Smooth muscle cell (in vitro differentiated cells): ENCODE data around the gene LGALS7. TPM values are rescaled to one million over a fixed set of nuclear protein-coding genes. Genes with fewer than 3 reads are reported as not detected.
"Not testable (repeated sequence)": the region's sequence is repeated elsewhere in the genome, so short reads cannot be mapped to it uniquely, and the experiment has no call there.

Source experiments
- DNase-seq: peaks from one replicate; lab custom pipeline; 2025; ENCODE audit not compliant: unreplicated experiment; lab: John Stamatoyannopoulos, UW
- H2AFZ ChIP-seq: fragments of 200-600 bp; sonication (generic); 2 replicates; pipeline ENCODE4 v1.6.0; 2016; ENCODE audit warnings: antibody characterized with exemption, low read depth, mild to moderate bottlenecking
- H3F3A ChIP-seq: fragments of 200-600 bp; sonication (generic); 2 replicates; pipeline ENCODE4 v1.6.0; 2017; ENCODE audit warnings: antibody characterized with exemption, low read depth
- H3K27ac ChIP-seq: fragments of 200-600 bp; sonication (generic); 2 replicates; pipeline ENCODE4 v1.5.1; 2016; ENCODE audit warnings: low read depth, mild to moderate bottlenecking
- H3K27me3 ChIP-seq: fragments of 200-600 bp; sonication (generic); 2 replicates; pipeline ENCODE4 v1.6.1; 2016; ENCODE audit warnings: low read depth, mild to moderate bottlenecking
- H3K36me3 ChIP-seq: fragments of 200-600 bp; sonication (generic); 2 replicates; pipeline ENCODE4 v1.5.1; 2016; ENCODE audit warnings: low read depth
- H3K4me1 ChIP-seq: fragments of 200-600 bp; sonication (generic); 2 replicates; pipeline ENCODE4 v1.5.1; 2016; ENCODE audit warnings: low read depth
- H3K4me2 ChIP-seq: fragments of 200-600 bp; sonication (generic); 2 replicates; pipeline ENCODE4 v1.6.0; 2016; ENCODE audit warnings: mild to moderate bottlenecking
- H3K4me3 ChIP-seq: fragments of 200-600 bp; sonication (generic); 2 replicates; pipeline ENCODE4 v1.5.1; 2016; ENCODE audit warnings: mild to moderate bottlenecking
- H3K79me2 ChIP-seq: fragments of 200-600 bp; sonication (generic); 2 replicates; pipeline ENCODE4 v1.6.0; 2016; ENCODE audit warnings: low read depth, mild to moderate bottlenecking
- H3K9ac ChIP-seq: fragments of 200-600 bp; sonication (generic); 2 replicates; pipeline ENCODE4 v1.6.0; 2016; ENCODE audit warnings: low read depth
- H3K9me3 ChIP-seq: fragments of 200-600 bp; sonication (generic); replicated peaks from 2 replicates; pipeline ENCODE4 v1.5.1; 2016; ENCODE audit warnings: low read depth
- H4K20me1 ChIP-seq: fragments of 200-600 bp; sonication (generic); 2 replicates; pipeline ENCODE4 v1.6.0; 2016; ENCODE audit warnings: low read depth
- WGBS: methylation state at CpG from one replicate; pipeline ENCODE4 v1.1.7; 2016; ENCODE audit warnings: low lambda C conversion rate; 5-methylcytosine and 5-hydroxymethylcytosine counted together
- polyA plus RNA-seq: library from polyadenylated mRNA; unstranded; fragments of >200 nt; fragmentation: Nextera tagmentation; extraction: Ambion mirVana; gene quantifications from 2 replicates; pipeline ENCODE4 v1.2.1, GENCODE V29; 2016
- total RNA-seq: library from RNA; depleted of rRNA; stranded (reverse); fragments of >200 nt; gene quantifications from 2 replicates; pipeline ENCODE4 v1.2.3, GENCODE V29; 2014
- TF ChIP-seq, protein P1 (sequence below): fragments of 200-600 bp; sonication (generic); IDR thresholded peaks from 2 replicates; pipeline ENCODE4 v1.5.1; 2017; ENCODE audit warnings: borderline replicate concordance, mild to moderate bottlenecking, antibody characterized with exemption; ENCODE audit not compliant: insufficient read depth, poor library complexity, severe bottlenecking

Gene LGALS7
- total and polyA plus RNA-seq, 2 experiments from 2014 or later = not detected

DNA sequence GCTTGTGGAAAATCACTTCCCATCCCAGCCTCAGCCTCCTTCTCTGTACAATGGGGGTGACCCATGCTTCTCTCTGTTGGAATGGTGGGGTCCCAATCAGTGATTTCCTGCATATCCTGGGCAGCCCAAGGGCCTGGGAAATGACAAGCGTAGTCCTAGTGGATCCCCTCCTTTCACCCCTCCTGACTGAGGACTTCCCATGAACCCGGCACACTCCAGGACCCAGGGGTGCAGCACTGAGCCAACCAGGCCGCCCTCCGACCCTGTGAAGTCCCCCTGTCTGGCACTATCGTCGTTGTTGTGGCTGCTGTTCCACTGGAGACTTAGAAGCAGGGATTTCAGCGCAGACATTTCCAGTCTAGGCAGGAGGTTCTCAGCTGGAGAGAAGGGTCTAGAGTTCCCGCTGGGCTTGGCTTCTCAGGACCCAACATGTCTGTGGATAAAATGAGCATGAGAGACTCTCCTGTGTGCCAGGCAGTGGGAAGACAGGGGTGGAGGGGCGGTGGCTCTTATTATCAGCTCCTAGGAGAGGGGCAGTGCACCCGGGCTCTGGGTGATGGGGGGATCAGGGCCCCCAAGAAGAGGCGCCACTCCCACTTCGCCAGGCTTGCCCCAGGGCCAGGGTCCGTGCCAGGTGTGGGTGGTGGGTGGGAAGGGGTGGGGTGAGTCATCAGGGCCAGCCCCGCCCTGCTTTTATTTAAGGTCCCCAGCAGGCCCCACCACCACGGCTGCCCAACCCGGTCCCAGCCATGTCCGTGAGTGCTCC is 15.3 kb upstream of the LGALS7 start, which contains the start of gene LGALS7B:
Gene LGALS7B (plus strand): TSS at position 723 of the 766 bp plus-strand sequence. CDS start 27 bp downstream, at position 750.
- TF ChIP-seq, protein P1, sequence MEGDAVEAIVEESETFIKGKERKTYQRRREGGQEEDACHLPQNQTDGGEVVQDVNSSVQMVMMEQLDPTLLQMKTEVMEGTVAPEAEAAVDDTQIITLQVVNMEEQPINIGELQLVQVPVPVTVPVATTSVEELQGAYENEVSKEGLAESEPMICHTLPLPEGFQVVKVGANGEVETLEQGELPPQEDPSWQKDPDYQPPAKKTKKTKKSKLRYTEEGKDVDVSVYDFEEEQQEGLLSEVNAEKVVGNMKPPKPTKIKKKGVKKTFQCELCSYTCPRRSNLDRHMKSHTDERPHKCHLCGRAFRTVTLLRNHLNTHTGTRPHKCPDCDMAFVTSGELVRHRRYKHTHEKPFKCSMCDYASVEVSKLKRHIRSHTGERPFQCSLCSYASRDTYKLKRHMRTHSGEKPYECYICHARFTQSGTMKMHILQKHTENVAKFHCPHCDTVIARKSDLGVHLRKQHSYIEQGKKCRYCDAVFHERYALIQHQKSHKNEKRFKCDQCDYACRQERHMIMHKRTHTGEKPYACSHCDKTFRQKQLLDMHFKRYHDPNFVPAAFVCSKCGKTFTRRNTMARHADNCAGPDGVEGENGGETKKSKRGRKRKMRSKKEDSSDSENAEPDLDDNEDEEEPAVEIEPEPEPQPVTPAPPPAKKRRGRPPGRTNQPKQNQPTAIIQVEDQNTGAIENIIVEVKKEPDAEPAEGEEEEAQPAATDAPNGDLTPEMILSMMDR = no peak
- no peaks in the 10 kb centered on the region for H3K79me2 ChIP-seq

DNA sequence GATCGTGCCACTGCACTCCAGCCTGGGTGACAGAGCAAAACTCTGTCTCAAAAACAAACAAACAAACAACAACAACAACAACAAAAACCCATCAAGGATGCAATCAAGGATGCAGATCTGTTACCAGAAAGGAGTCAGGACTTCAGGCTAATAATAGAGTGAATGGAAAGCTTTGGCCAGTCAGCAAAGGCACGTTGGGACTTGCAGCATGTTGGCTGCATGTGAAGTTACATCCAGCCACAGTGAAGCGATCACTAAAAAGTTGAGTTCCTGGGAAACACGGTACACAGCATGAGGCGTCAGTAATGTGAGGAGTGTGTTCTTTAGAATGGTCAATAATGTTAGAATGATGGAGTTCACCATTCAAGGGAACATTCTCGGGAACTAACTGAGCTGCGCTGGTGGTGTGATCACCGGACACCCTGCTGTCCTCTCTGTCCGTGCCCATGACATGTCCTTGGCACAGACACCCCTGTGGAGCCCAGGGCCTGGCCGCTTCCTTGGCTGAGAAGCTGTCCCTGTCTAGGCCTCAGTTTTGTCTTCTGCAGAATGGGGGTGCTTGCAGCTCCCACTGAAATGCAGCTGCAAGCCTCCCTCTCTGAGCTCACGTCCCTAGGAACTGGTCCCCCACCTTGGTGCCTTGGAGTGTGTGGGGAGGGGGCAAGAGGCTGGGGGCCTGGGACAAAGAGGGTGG is 13.4 kb upstream of the LGALS7 start:
- no peaks in the 10 kb centered on the region for H3K36me3 ChIP-seq
- H3K27me3 ChIP-seq = no peaks in the 10 kb centered on the region
- H3K4me2 ChIP-seq = no peak overlapping the region
- DNase-seq = no peak
- no peak overlapping the region for H3K4me3 ChIP-seq
- H3K27ac ChIP-seq = no peak overlapping the region
- H3K9me3 ChIP-seq = no peaks in the 10 kb centered on the region
- H3K4me1 ChIP-seq = no peaks in the 10 kb centered on the region
- H3K79me2 ChIP-seq = no peaks in the 10 kb centered on the region
- H2AFZ ChIP-seq = no peak overlapping the region
- H4K20me1 ChIP-seq = no peaks in the 10 kb centered on the region
- TF ChIP-seq, protein P1 = no peak
- H3K9ac ChIP-seq = no peak overlapping the region
- no peaks in the 10 kb centered on the region for H3F3A ChIP-seq
- WGBS = 86% methylated on average over 11 of the region's 11 CpGs

More for the DNA sequence above, 15.3 kb upstream of the LGALS7 start, which contains the start of gene LGALS7B:
- Histone ChIP-seq H4K20me1 (no peaks in the 10 kb centered on the region), H3K9ac (no peak within 1 kb of the TSS), H3K9me3 (no peaks in the 10 kb centered on the region), H3K27me3 (no peaks in the 10 kb centered on the region), H3K4me1 (no peaks in the 10 kb centered on the region), H2AFZ (no peak within 1 kb of the TSS), H3K4me3 (no peak within 1 kb of the TSS), H3K4me2 (no peak within 1 kb of the TSS), H3K36me3 (no peaks in the 10 kb centered on the region), H3F3A (no peaks in the 10 kb centered on the region), H3K27ac (no peak within 1 kb of the TSS)
- DNase-seq = no peak
- 80% methylated on average over 9 of the region's 17 CpGs for WGBS

DNA sequence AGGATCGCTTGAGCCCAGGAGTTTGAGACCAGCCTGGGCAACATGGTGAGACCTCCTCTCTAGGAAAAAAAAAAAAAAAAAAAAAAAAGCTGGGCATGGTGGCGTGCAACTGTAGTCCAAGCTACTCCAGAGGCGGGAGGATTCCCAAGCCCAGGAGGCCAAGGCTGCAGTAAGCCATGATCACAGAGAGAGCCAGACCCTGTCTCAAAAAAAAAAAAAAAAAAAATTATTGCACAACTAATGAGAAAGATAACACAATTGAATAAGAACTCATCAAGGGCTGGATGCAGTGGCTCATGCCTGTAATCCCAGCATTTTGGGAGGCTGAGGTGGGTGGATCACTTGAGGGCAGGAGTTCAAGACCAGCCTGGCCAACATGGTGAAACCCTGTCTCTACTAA is 12.7 kb upstream of the LGALS7 start:
- not testable (repeated sequence) for H3K4me2 ChIP-seq, H3K79me2 ChIP-seq, H3F3A ChIP-seq, H3K9me3 ChIP-seq, H3K27ac ChIP-seq, H3K36me3 ChIP-seq, H3K4me1 ChIP-seq, H3K4me3 ChIP-seq, H4K20me1 ChIP-seq, DNase-seq, H3K27me3 ChIP-seq, H2AFZ ChIP-seq, H3K9ac ChIP-seq
- 95% methylated on average over 3 of the region's 3 CpGs for WGBS

DNA sequence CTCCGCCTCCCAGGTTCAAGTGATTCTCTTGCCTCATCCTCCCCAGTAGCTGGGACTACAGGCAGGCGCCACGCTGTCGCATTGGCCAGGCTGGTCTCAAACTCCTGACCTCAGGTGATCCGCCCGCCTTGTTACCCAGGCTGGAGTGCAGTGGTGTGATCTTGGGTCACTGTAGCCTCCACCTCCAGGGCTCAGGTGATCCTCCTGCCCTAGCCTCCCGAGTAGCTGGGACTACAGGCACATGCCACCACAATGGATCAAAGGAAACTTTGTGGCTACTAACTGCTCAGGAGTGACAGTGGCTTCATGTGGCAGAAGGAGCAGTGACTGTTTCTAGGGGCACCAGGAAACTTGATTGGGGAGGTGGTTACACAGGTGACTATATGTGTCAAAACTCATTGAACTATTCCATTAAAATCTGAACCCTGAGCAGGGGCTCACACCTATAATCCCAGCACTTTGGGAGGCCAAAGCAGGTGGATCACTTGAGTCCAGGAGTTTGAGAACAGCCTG is 11.9 kb upstream of the LGALS7 start:
- no peaks in the 10 kb centered on the region for H3K79me2 ChIP-seq
- no peak overlapping the region for H3K27ac ChIP-seq
- no peak for DNase-seq
- TF ChIP-seq, protein P1 = no peak
- no peaks in the 10 kb centered on the region for H3K9me3 ChIP-seq
- no peaks in the 10 kb centered on the region for H4K20me1 ChIP-seq
- H3K4me1 ChIP-seq = no peaks in the 10 kb centered on the region
- no peaks in the 10 kb centered on the region for H3K36me3 ChIP-seq
- H3K9ac ChIP-seq = no peak overlapping the region
- H2AFZ ChIP-seq = no peak overlapping the region
- no peaks in the 10 kb centered on the region for H3F3A ChIP-seq
- H3K4me2 ChIP-seq = no peak overlapping the region
- 98% methylated on average over 7 of the region's 7 CpGs for WGBS
- no peaks in the 10 kb centered on the region for H3K27me3 ChIP-seq
- no peak overlapping the region for H3K4me3 ChIP-seq
